Neuronal stem cell (in vitro differentiated cells): ENCODE measurements around the gene RNFT2.

Experiments
- DNase-seq: peaks from one replicate; pipeline ENCODE4 v3.0.0-alpha.2; 2013; ENCODE audit warnings: low spot score
- H2AFZ ChIP-seq: one replicate; pipeline ENCODE4 v1.6.1; 2013; ENCODE audit warnings: mild to moderate bottlenecking, low read length, inconsistent platforms
- H2AK5ac ChIP-seq: 2 replicates; pipeline ENCODE4 v1.6.1; 2013; ENCODE audit warnings: low read depth, mild to moderate bottlenecking, inconsistent platforms, low read length, moderate library complexity, mixed read lengths
- H2BK120ac ChIP-seq: 2 replicates; pipeline ENCODE4 v1.6.1; 2013; ENCODE audit warnings: low read depth, mild to moderate bottlenecking, inconsistent platforms, low read length, moderate library complexity, mixed read lengths
- H2BK12ac ChIP-seq: one replicate; pipeline ENCODE4 v1.6.1; 2013; ENCODE audit warnings: low read length, inconsistent platforms
- H2BK15ac ChIP-seq: 2 replicates; pipeline ENCODE4 v1.6.1; 2013; ENCODE audit warnings: mild to moderate bottlenecking, low read length, inconsistent platforms, mixed read lengths
- H2BK5ac ChIP-seq: one replicate; pipeline ENCODE4 v1.6.1; 2013; ENCODE audit warnings: inconsistent platforms, mild to moderate bottlenecking, low read length, moderate library complexity
- H3K14ac ChIP-seq: one replicate; pipeline ENCODE4 v1.6.1; 2013; ENCODE audit warnings: low read length, inconsistent platforms
- H3K18ac ChIP-seq: 2 replicates; pipeline ENCODE4 v1.6.1; 2013; ENCODE audit warnings: low read length, inconsistent platforms
- H3K23ac ChIP-seq: 2 replicates; pipeline ENCODE4 v1.6.1; 2013; ENCODE audit warnings: low read depth, mild to moderate bottlenecking, mixed read lengths, low read length, inconsistent platforms; ENCODE audit not compliant: poor library complexity
- H3K27ac ChIP-seq: replicated peaks from 3 replicates; pipeline ENCODE4 v1.5.1; 2013; ENCODE audit warnings: low read length, inconsistent platforms
- H3K27me3 ChIP-seq, 3 experiments: 2 replicates each; pipeline ENCODE4 v1.6.1; 2013; ENCODE audit warnings: low read length in 3 of 3, mild to moderate bottlenecking in 2 of 3, inconsistent platforms in 1 of 3, low read depth in 1 of 3, mixed read lengths in 1 of 3, moderate library complexity in 1 of 3; ENCODE audit not compliant: control insufficient read depth in 3 of 3, insufficient read depth in 3 of 3
- H3K36me3 ChIP-seq, 2 donors: replicated peaks in 1 of 2; 2 replicates each; pipeline ENCODE4 v1.6.1; 2013; ENCODE audit warnings: low read length in 2 of 2; ENCODE audit not compliant: control insufficient read depth in 2 of 2, insufficient read depth in 2 of 2
- H3K4ac ChIP-seq: 2 replicates; pipeline ENCODE4 v1.6.1; 2013; ENCODE audit warnings: inconsistent platforms, mild to moderate bottlenecking, low read length, moderate library complexity
- H3K4me1 ChIP-seq, 2 donors: 1 replicate in 1 of 2; 2 replicates in 1 of 2; pipeline ENCODE4 v1.6.1; 2013; ENCODE audit warnings: low read length in 2 of 2, low read depth in 1 of 2; ENCODE audit not compliant: control insufficient read depth in 2 of 2, insufficient read depth in 1 of 2
- H3K4me2 ChIP-seq: one replicate; pipeline ENCODE4 v1.6.1; 2013; ENCODE audit warnings: mild to moderate bottlenecking, low read length, inconsistent platforms; ENCODE audit not compliant: insufficient read depth, poor library complexity, severe bottlenecking
- H3K4me3 ChIP-seq, 2 donors: 2 replicates each; pipeline ENCODE4 v1.5.1; 2013; ENCODE audit warnings: low read length in 2 of 2, mild to moderate bottlenecking in 2 of 2, inconsistent platforms in 1 of 2, moderate library complexity in 1 of 2
- H3K79me1 ChIP-seq: one replicate; pipeline ENCODE4 v1.6.1; 2013; ENCODE audit warnings: low read depth, mild to moderate bottlenecking, inconsistent platforms, low read length, moderate library complexity
- H3K9ac ChIP-seq: one replicate; pipeline ENCODE4 v1.6.1; 2013; ENCODE audit warnings: mild to moderate bottlenecking, low read depth, low read length, inconsistent platforms; ENCODE audit not compliant: poor library complexity
- H3K9me3 ChIP-seq, 2 donors: replicated peaks in 1 of 2; 2 replicates each; pipeline versions ENCODE3 to v1.6.1; 2013; ENCODE audit warnings: low read length in 2 of 2, mild to moderate bottlenecking in 2 of 2, inconsistent platforms in 1 of 2, low read depth in 1 of 2, mixed read lengths in 1 of 2, moderate library complexity in 1 of 2; ENCODE audit not compliant: control insufficient read depth in 2 of 2, insufficient read depth in 1 of 2
- H4K8ac ChIP-seq: one replicate; pipeline ENCODE4 v1.6.1; 2013; ENCODE audit warnings: low read depth, mild to moderate bottlenecking, inconsistent platforms, low read length, moderate library complexity
- H4K91ac ChIP-seq: one replicate; pipeline ENCODE4 v1.6.1; 2013; ENCODE audit warnings: low read length, low read depth, mild to moderate bottlenecking, inconsistent platforms; ENCODE audit not compliant: poor library complexity
- WGBS, 2 donors: extraction: QIAGEN DNeasy Blood & Tissue Kit; methylation state at CpG; one replicate each; pipeline ENCODE4 v1.1.7; 2013; ENCODE audit warnings: missing lambda C conversion rate in 2 of 2, mixed read lengths in 1 of 2; ENCODE audit not compliant: insufficient read length in 2 of 2, insufficient replicate concordance in 1 of 2; ENCODE audit errors: extremely low coverage in 2 of 2; 5-methylcytosine and 5-hydroxymethylcytosine counted together

The RNFT2 gene

DNA sequence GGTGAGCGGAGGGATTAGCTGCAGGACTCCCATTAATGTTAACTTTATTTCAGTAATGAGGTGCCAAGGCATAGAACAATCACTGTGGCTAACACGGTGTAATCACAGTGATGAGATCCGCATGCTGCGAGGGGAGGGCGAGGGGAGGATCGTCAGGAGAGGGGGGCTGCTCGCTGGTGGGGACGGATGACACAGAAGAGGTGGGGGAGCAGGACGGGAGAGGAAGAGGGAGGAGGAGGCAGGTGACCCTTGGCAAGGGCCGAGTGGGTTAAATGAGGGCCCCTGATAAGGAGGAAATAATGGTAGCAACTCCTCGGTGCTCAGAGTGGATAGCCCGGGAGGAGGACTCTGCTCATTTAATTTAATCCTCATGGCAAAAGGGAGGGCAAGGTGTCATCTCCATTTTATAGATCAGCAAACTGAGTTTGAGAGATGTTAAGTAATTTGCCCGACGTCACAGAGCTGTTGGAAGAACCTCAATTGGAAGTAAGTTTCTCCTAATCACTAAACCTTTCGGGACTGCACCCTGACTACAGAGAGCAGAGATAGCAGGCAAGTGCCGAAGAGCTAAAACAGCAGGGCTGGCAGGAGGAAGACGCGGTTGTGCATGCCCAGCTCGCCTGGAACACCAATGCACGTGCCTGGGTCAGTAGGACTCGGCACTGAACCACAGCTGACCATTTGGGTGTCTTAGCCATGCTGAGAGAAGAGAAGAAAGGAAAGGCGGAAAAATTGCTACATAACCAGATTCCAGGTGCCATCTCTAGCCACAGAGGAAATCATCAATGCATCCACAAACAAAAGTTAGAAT, 43.3 kb upstream of the RNFT2 start:
- no peak for DNase-seq
- no peak overlapping the region for H2AFZ ChIP-seq
- H3K4me2 ChIP-seq = no peak overlapping the region
- peaks cover 4% of the 10 kb centered on the region in 2 donors for H3K9me3 ChIP-seq
- peaks cover 6 to 14% of the 10 kb centered on the region in 2 donors for H3K4me1 ChIP-seq
- H3K23ac ChIP-seq = no peak overlapping the region
- H3K36me3 ChIP-seq = no peaks in the 10 kb centered on the region
- H3K18ac ChIP-seq = no peak overlapping the region
- no peak overlapping the region for H4K8ac ChIP-seq
- H3K14ac ChIP-seq = no peak overlapping the region
- H3K4ac ChIP-seq = no peak overlapping the region
- H2BK5ac ChIP-seq = no peak overlapping the region
- no peak overlapping the region for H2BK12ac ChIP-seq
- no peak overlapping the region for H2BK15ac ChIP-seq
- H3K27ac ChIP-seq = no peak overlapping the region
- no peak overlapping the region for H4K91ac ChIP-seq
- H3K9ac ChIP-seq = no peak overlapping the region
- no peak overlapping the region for H2BK120ac ChIP-seq
- H3K27me3 ChIP-seq = peaks cover 0 to 83% (median 12%) of the 10 kb centered on the region in 3 experiments
- no CpG with 5 or more reads among the region's 22 CpGs for WGBS, 2 donors
- no peak overlapping the region for H3K4me3 ChIP-seq
- H2AK5ac ChIP-seq = peak overlapping the region; percentile 8
- H3K79me1 ChIP-seq = no peaks in the 10 kb centered on the region

DNA sequence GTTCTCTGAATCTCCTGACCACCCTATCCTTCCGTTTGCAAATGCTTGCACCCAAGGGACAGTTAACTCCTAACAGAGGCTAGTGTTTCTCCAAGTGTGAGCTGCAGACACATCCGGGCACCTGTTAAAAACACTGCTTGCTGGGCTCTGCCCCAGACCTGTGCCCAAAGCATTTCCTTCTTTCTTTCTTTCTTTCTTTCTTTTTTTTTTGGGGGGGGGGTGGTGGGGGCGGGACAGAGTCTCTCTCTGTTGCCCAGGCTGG, 42.7 kb upstream of the RNFT2 start:
- Histone ChIP-seq H2BK12ac (no peak overlapping the region), H3K9ac (no peak overlapping the region), H3K9me3 (peaks cover 4% of the 10 kb centered on the region in 2 donors), H3K4me2 (no peak overlapping the region), H2AFZ (no peak overlapping the region), H3K18ac (no peak overlapping the region), H2AK5ac (no peak overlapping the region), H3K4ac (no peak overlapping the region), H3K27me3 (peaks cover 0 to 84% (median 12%) of the 10 kb centered on the region in 3 experiments), H3K14ac (no peak overlapping the region), H2BK15ac (no peak overlapping the region), H3K79me1 (no peaks in the 10 kb centered on the region), H3K4me3 (no peak overlapping the region), H3K27ac (no peak overlapping the region), H4K8ac (no peak overlapping the region), H4K91ac (no peak overlapping the region), H2BK5ac (no peak overlapping the region), H3K4me1 (peaks cover 6 to 11% of the 10 kb centered on the region in 2 donors), H3K23ac (no peak overlapping the region), H2BK120ac (no peak overlapping the region), H3K36me3 (no peaks in the 10 kb centered on the region)
- no peak for DNase-seq
- WGBS, 2 donors = no CpG with 5 or more reads among the region's 3 CpGs

DNA sequence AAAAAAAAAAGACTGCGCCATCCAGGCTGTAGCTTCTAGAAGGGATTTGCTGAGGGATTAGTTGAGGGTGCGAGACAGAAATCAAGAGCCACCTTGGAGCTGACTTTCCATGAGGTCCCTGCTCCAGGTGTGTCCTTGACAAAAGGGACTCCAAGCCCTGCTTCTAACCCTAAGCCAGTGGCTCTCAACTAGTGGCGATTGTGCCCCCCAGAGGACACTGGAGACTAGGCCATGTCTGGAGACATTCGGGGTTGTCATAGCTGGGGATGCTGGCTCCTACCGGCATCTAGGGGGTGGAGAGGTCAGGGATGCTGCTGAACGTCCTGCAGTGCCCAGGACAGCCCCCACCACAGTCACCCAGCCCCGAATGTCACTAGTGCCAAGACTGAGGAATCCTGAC, 40.8 kb upstream of the RNFT2 start:
- H3K14ac ChIP-seq = no peak overlapping the region
- no peak for DNase-seq
- peaks cover 6 to 10% of the 10 kb centered on the region in 2 donors for H3K4me1 ChIP-seq

DNA sequence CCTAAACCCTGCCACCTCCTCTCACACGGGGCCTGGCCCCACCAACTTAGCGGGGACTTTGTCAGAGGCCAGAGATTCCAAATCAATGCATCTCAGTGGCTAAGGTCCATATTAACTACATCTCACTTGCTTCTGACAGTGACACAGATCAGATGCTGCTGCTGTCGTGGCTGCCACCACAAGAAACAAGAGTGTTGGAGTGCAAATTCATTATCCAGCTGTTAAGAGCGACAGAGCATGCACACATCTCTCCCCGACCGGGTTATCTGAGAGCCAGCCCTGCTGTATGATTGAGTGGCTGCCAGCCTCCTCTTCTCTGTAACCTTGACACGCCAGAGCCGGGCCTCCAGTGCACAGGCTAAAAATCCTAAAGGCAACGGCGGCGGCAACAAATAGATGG, 40.4 kb upstream of the RNFT2 start:
- H3K79me1 ChIP-seq = no peaks in the 10 kb centered on the region
- H2BK15ac ChIP-seq = no peak overlapping the region
- no peak overlapping the region for H3K4me2 ChIP-seq
- no peak overlapping the region for H2AFZ ChIP-seq
- no peak overlapping the region for H4K91ac ChIP-seq
- H4K8ac ChIP-seq = no peak overlapping the region
- DNase-seq = no peak
- WGBS, 2 donors = no CpG with 5 or more reads among the region's 11 CpGs
- H3K27ac ChIP-seq = no peak overlapping the region
- H2BK5ac ChIP-seq = no peak overlapping the region
- no peak overlapping the region for H2AK5ac ChIP-seq
- no peak overlapping the region for H3K9ac ChIP-seq
- H2BK120ac ChIP-seq = no peak overlapping the region
- peaks cover 4% of the 10 kb centered on the region in 2 donors for H3K9me3 ChIP-seq
- H3K4me3 ChIP-seq = no peak overlapping the region
- H3K27me3 ChIP-seq = peaks cover 0 to 64% (median 12%) of the 10 kb centered on the region in 3 experiments
- H3K36me3 ChIP-seq = no peaks in the 10 kb centered on the region
- H2BK12ac ChIP-seq = no peak overlapping the region
- no peak overlapping the region for H3K23ac ChIP-seq
- no peak overlapping the region for H3K14ac ChIP-seq
- no peak overlapping the region for H3K18ac ChIP-seq
- H3K4me1 ChIP-seq = peaks cover 6 to 10% of the 10 kb centered on the region in 2 donors
- no peak overlapping the region for H3K4ac ChIP-seq

More for the DNA sequence above, 40.8 kb upstream of the RNFT2 start:
- Histone ChIP-seq H3K23ac (no peak overlapping the region), H2BK12ac (no peak overlapping the region), H2BK5ac (no peak overlapping the region), H3K9ac (no peak overlapping the region), H2AFZ (no peak overlapping the region), H3K79me1 (no peaks in the 10 kb centered on the region), H2AK5ac (no peak overlapping the region), H3K18ac (no peak overlapping the region), H3K4me2 (no peak overlapping the region), H3K9me3 (peaks cover 4% of the 10 kb centered on the region in 2 donors), H3K27ac (no peak overlapping the region), H3K36me3 (no peaks in the 10 kb centered on the region), H3K4ac (no peak overlapping the region), H3K4me3 (no peak overlapping the region), H2BK120ac (no peak overlapping the region), H3K27me3 (peaks cover 0 to 68% (median 12%) of the 10 kb centered on the region in 3 experiments), H4K91ac (no peak overlapping the region), H4K8ac (no peak overlapping the region), H2BK15ac (no peak overlapping the region)
- WGBS, 2 donors = no CpG with 5 or more reads among the region's 7 CpGs
